Stimulated activated CD8-positive, alpha-beta memory T cell treated with anti-CD3 and anti-CD28 coated beads, Interleukin-12 subunit alpha, Interleukin-12 subunit beta, amount 100 ng/mL, for 1 hour (primary cell): ENCODE measurements around the gene KNDC1.
"Not testable (repeated sequence)": the region's sequence is repeated elsewhere in the genome, so short reads cannot be mapped to it uniquely, and the experiment has no call there.

Experiments
- DNase-seq: peaks from one replicate; pipeline ENCODE4 v3.0.0-alpha.2; 2020; ENCODE audit warnings: low read depth

Gene KNDC1

GRCh38 chr10:133159950-133160825, at the start of gene KNDC1:
KNDC1 (plus strand) TSS chr10:133160219; CDS start chr10:133160468, 249 bp downstream.
- DNase-seq = no peak

GRCh38 chr10:133110609-133111275, 49.3 kb upstream of the KNDC1 start:
- DNase-seq = no peak

- DNase-seq = not testable (repeated sequence)
Observed at GRCh38 chr10:133111640-133112039, 48.4 kb upstream of the KNDC1 start.

GRCh38 chr10:133113146-133113830, 46.7 kb upstream of the KNDC1 start:
- no peak for DNase-seq

- no peak for DNase-seq
Observed at GRCh38 chr10:133113847-133114246, 46.2 kb upstream of the KNDC1 start.

- no peak for DNase-seq
Observed at GRCh38 chr10:133114251-133114650, 45.8 kb upstream of the KNDC1 start.

- DNase-seq = no peak
Observed at GRCh38 chr10:133114726-133115452, 45.1 kb upstream of the KNDC1 start.

- DNase-seq = no peak
Observed at GRCh38 chr10:133115453-133115842, 44.6 kb upstream of the KNDC1 start.

GRCh38 chr10:133115976-133116375, 44.0 kb upstream of the KNDC1 start:
- no peak for DNase-seq

GRCh38 chr10:133116455-133116854, 43.6 kb upstream of the KNDC1 start:
- DNase-seq = no peak

GRCh38 chr10:133117036-133117687, 42.9 kb upstream of the KNDC1 start:
- DNase-seq = no peak

- DNase-seq = no peak
Observed at GRCh38 chr10:133117688-133118071, 42.3 kb upstream of the KNDC1 start.

GRCh38 chr10:133121479-133121878, 38.5 kb upstream of the KNDC1 start:
- DNase-seq = no peak

GRCh38 chr10:133122171-133122935, 37.7 kb upstream of the KNDC1 start:
- no peak for DNase-seq

GRCh38 chr10:133123050-133123745, 36.8 kb upstream of the KNDC1 start:
- no peak for DNase-seq

- DNase-seq = no peak
Observed at GRCh38 chr10:133123746-133124356, 36.2 kb upstream of the KNDC1 start.

GRCh38 chr10:133124357-133125211, 35.4 kb upstream of the KNDC1 start:
- DNase-seq = no peak

GRCh38 chr10:133125901-133126300, 34.1 kb upstream of the KNDC1 start:
- DNase-seq = no peak
